HG02678 (cell line): Measurements from ENCODE around the gene RIPOR1.

ENCODE experiments used
- ATAC-seq: cut with Tn5 transposase; IDR thresholded peaks from one replicate; pipeline ENCODE4 v1.9.1; 2021; ENCODE audit warnings: mild to moderate bottlenecking, moderate library complexity; ENCODE audit not compliant: unreplicated experiment

RIPOR1 gene

GRCh38 chr16:67537636-67538591, 9.3 kb downstream of the RIPOR1 start:
- peak; percentile 33 for ATAC-seq

GRCh38 chr16:67538666-67539101, 10.1 kb downstream of the RIPOR1 start:
- no peak for ATAC-seq

- ATAC-seq: no peak
These were observed 10.6 kb downstream of the RIPOR1 start for GRCh38 chr16:67539271-67539670.

- no peak for ATAC-seq
These were observed 11.3 kb downstream of the RIPOR1 start for GRCh38 chr16:67539691-67540635.

GRCh38 chr16:67540756-67541155, 12.1 kb downstream of the RIPOR1 start:
- ATAC-seq: no peak

- no peak for ATAC-seq
These were observed 13.0 kb downstream of the RIPOR1 start for GRCh38 chr16:67541391-67542263.

GRCh38 chr16:67542464-67542863, 13.8 kb downstream of the RIPOR1 start:
- ATAC-seq: no peak

GRCh38 chr16:67543036-67543435, 14.4 kb downstream of the RIPOR1 start:
- no peak for ATAC-seq

- no peak for ATAC-seq
These were observed 15.0 kb downstream of the RIPOR1 start for GRCh38 chr16:67543582-67543981.

- no peak for ATAC-seq
These were observed 15.8 kb downstream of the RIPOR1 start for GRCh38 chr16:67544329-67544841.

- ATAC-seq: no peak
These were observed 16.4 kb downstream of the RIPOR1 start for GRCh38 chr16:67544844-67545664.

GRCh38 chr16:67545665-67546024, 17.0 kb downstream of the RIPOR1 start:
- no peak for ATAC-seq

GRCh38 chr16:67546091-67546501, 17.5 kb downstream of the RIPOR1 start:
- ATAC-seq: no peak

- ATAC-seq: peak; percentile 37
These were observed 18.3 kb downstream of the RIPOR1 start for GRCh38 chr16:67546761-67547422.

- ATAC-seq: peak; percentile 42
These were observed 19.0 kb downstream of the RIPOR1 start for GRCh38 chr16:67547423-67548264.

- peak; percentile 32 for ATAC-seq
These were observed 19.9 kb downstream of the RIPOR1 start for GRCh38 chr16:67548265-67549126.

- no peak for ATAC-seq
These were observed 20.6 kb downstream of the RIPOR1 start for GRCh38 chr16:67549240-67549639.
